HPDE6-E6E7 (cell line): ENCODE data around the gene TIGAR.

ENCODE experiments used
- DNase-seq: peaks from one replicate; pipeline ENCODE4 v3.0.0; 2011; ENCODE audit warnings: missing footprints; ENCODE audit errors: extremely low spot score

Gene TIGAR

GRCh38 chr12:4282892-4283511 lies 38.0 kb upstream of the TIGAR start:
- no peak for DNase-seq

- DNase-seq: no peak
Observed at GRCh38 chr12:4283512-4284255, 37.3 kb upstream of the TIGAR start.

- DNase-seq: no peak
Observed at GRCh38 chr12:4284306-4284705, 36.7 kb upstream of the TIGAR start.

- no peak for DNase-seq
Observed at GRCh38 chr12:4285070-4285469, 35.9 kb upstream of the TIGAR start.

- DNase-seq: no peak
Observed at GRCh38 chr12:4286228-4286627, 34.8 kb upstream of the TIGAR start.

GRCh38 chr12:4286771-4287317 lies 34.2 kb upstream of the TIGAR start:
- no peak for DNase-seq

- DNase-seq: no peak
Observed at GRCh38 chr12:4287325-4288211, 33.4 kb upstream of the TIGAR start.

- DNase-seq: no peak
Observed at GRCh38 chr12:4288296-4289131, 32.5 kb upstream of the TIGAR start.

- DNase-seq: no peak
Observed at GRCh38 chr12:4289231-4289878, 31.7 kb upstream of the TIGAR start.

GRCh38 chr12:4289998-4290790 lies 30.8 kb upstream of the TIGAR start:
- DNase-seq: no peak

GRCh38 chr12:4292341-4293073 lies 28.5 kb upstream of the TIGAR start:
- no peak for DNase-seq

- DNase-seq: no peak
Observed at GRCh38 chr12:4293299-4293965, 27.6 kb upstream of the TIGAR start.

- no peak for DNase-seq
Observed at GRCh38 chr12:4293966-4294505, 27.0 kb upstream of the TIGAR start.

- DNase-seq: no peak
Observed at GRCh38 chr12:4296751-4297150, 24.3 kb upstream of the TIGAR start.

- DNase-seq: no peak
Observed at GRCh38 chr12:4297617-4298016, 23.4 kb upstream of the TIGAR start.

- no peak for DNase-seq
Observed at GRCh38 chr12:4300883-4301282, 20.1 kb upstream of the TIGAR start.

GRCh38 chr12:4301932-4302501 lies 19.0 kb upstream of the TIGAR start:
- DNase-seq: no peak

GRCh38 chr12:4302881-4303280 lies 18.1 kb upstream of the TIGAR start:
- no peak for DNase-seq
